GM21737 (cell line): ENCODE data around the gene FBXL7.

Experiments
- ATAC-seq: cut with Tn5 transposase; IDR thresholded peaks from one replicate; pipeline ENCODE4 v1.9.1; 2021; ENCODE audit warnings: mild to moderate bottlenecking, moderate library complexity; ENCODE audit not compliant: unreplicated experiment

Gene FBXL7

GRCh38 chr5:15702102-15702501 is 202.1 kb downstream of the FBXL7 start:
- ATAC-seq, result no peak

- no peak for ATAC-seq
Measured at GRCh38 chr5:15703901-15704300, 203.9 kb downstream of the FBXL7 start.

GRCh38 chr5:15704397-15704947 is 204.5 kb downstream of the FBXL7 start:
- ATAC-seq, result no peak

GRCh38 chr5:15707631-15708030 is 207.7 kb downstream of the FBXL7 start:
- ATAC-seq, result no peak

GRCh38 chr5:15711892-15712291 is 211.9 kb downstream of the FBXL7 start:
- ATAC-seq, result no peak

- no peak for ATAC-seq
Measured at GRCh38 chr5:15715535-15715934, 215.6 kb downstream of the FBXL7 start.

GRCh38 chr5:15715967-15716366 is 216.0 kb downstream of the FBXL7 start:
- no peak for ATAC-seq

GRCh38 chr5:15717001-15717400 is 217.0 kb downstream of the FBXL7 start:
- no peak for ATAC-seq

GRCh38 chr5:15718421-15719179 is 218.6 kb downstream of the FBXL7 start:
- ATAC-seq, result no peak

GRCh38 chr5:15719784-15720183 is 219.8 kb downstream of the FBXL7 start:
- no peak for ATAC-seq

GRCh38 chr5:15720515-15720914 is 220.5 kb downstream of the FBXL7 start:
- ATAC-seq, result no peak

- ATAC-seq, result no peak
Measured at GRCh38 chr5:15722305-15722704, 222.3 kb downstream of the FBXL7 start.

- ATAC-seq, result no peak
Measured at GRCh38 chr5:15727375-15727774, 227.4 kb downstream of the FBXL7 start.

- no peak for ATAC-seq
Measured at GRCh38 chr5:15728811-15729210, 228.8 kb downstream of the FBXL7 start.

GRCh38 chr5:15731699-15732098 is 231.7 kb downstream of the FBXL7 start:
- no peak for ATAC-seq

GRCh38 chr5:15734058-15734457 is 234.1 kb downstream of the FBXL7 start:
- ATAC-seq, result no peak

GRCh38 chr5:15737036-15737821 is 237.2 kb downstream of the FBXL7 start:
- no peak for ATAC-seq

GRCh38 chr5:15737871-15738664 is 238.1 kb downstream of the FBXL7 start:
- ATAC-seq, result no peak

GRCh38 chr5:15740383-15740782 is 240.4 kb downstream of the FBXL7 start:
- no peak for ATAC-seq

GRCh38 chr5:15741591-15741990 is 241.6 kb downstream of the FBXL7 start:
- ATAC-seq, result no peak

- ATAC-seq, result no peak
Measured at GRCh38 chr5:15746833-15747232, 246.9 kb downstream of the FBXL7 start.
